HT-29 (cell line): ENCODE results near the gene ZNF568. TPM values are rescaled to one million over a fixed set of nuclear protein-coding genes. Genes with fewer than 3 reads are reported as not detected.

Experiments used
- DNase-seq: peaks from one replicate; pipeline ENCODE4 v3.0.0-alpha.2; 2015; ENCODE audit warnings: low spot score
- total RNA-seq: library from RNA; depleted of rRNA; stranded (reverse); fragments of >200 nt; shearing (Covaris generic); gene quantifications from 2 replicates; pipeline ENCODE4 v1.2.3, GENCODE V29; 2014; rRNA removed

Gene ZNF568
- total RNA-seq, 1 experiment from 2014 or later: not detected

DNA sequence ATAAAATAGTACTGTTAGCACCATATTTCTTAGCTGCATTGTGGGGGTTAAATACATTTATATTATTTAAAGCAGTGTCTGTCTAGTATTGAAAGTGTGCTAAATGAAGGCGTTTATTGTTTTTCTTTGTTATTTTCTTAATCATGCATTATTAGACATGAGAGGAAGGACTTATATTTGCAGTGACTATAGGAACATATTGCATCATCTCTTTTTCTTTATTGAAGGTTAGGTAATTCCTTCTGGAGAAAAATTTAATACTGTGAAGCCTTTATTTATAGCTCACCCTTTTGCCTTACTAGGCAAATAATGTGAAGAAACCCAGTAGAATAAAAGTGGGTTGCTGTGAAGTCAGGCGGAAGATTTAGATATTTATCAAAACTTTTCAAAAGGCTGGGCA is 83.2 kb downstream of the ZNF568 start:
- DNase-seq: no peak

DNA sequence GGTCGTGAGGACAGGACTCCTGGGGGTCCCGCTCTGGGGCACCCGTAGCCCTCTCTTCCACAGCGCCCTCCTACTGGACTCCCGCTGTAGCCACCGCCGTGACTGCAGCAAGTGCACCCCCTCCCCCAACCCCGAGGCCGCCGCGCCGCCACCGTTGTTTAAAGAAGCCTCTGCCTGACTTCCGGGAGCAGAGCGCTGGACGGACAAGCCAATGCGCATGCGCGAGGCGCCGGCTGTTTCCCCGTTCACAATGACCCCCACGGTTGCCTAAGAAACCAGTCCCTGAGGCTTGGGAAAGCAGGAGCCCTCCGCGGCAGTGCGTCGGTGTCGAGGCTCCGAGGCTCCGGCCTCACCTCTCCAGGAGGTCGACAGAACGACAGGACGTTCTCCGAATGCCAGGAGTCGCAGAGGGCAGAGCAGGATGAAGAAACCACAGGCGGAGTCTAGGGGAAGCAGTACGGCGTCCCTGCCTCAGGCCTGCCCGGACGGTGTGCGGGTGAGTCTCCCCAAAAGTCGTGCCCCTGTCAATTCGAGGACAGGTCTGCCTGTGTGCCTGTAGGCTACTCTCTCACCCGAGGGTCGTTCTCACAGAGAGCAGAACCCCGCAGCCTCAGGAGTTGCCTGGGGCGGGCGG is 91.6 kb downstream of the ZNF568 start:
- no peak for DNase-seq

DNA sequence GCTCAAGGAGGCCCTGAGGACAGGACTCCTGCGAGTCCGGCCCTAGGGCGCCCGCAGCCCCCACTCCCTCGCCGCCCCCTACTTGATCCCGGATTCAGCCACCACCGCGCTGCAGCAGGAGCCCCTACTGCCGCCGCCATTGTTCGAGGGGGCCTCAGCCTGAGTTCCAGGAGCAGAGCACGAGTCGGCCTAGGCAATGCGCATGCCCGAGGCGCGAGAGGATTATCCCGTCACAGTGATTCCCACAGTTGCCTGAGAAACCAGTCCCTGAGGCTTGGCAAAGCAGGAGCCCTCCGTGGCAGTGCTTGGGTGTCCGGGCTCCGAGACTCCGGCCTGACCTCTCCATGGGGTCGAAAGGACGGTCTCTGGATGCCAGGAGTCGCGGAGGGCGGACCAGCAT is 93.7 kb downstream of the ZNF568 start:
- no peak for DNase-seq

DNA sequence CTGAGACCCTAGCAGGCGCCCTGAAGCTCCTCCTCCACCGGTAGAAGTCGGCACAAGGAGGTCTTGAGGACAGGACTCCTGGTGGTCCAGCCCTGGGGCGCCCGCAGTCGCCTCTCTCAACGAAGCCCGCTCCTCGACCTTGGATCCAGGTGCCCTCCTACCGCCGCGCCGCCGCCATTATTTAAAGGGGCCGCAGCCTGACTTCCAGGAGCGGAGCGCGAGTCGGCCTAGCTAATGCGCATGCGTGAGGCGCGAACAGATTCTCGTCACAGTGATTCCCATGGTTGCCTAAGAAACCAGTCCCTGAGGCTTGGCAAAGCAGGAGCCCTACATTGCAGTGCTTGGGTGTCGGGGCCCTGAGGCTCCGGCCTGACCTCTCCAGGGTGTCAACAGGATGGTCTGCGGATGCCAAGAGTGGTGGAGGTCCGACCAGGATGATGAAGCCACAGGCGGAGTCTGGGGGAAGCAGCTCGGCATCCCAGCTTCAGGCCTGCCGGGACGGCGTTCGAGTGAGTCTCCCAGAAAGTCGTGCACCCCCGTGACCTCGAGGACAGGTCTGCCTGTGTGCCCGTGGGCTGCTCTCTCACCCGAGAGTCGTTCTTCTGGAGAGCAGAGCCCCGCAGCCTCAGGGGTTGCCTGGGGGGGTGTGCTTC is 96.1 kb downstream of the ZNF568 start:
- DNase-seq: no peak

DNA sequence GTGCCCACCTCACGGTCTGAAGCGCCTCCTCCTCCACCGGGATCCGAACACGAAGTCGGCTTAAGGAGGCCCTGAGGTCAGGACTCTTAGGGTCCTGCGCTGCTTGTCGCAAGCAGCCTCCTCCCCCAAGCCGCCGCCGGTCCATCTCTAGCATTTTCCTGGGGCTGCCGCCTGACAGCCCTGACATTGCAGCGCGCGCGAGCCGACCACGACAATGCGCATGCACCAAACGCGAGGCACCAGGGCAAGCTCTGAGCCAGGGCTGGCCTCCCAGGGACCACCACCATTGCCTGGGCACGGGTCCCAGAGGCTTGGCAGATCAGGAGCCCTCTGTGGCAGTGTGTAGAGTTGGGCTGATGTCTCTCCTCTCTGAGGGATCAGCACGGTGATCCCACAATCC is 98.3 kb downstream of the ZNF568 start:
- DNase-seq: no peak

DNA sequence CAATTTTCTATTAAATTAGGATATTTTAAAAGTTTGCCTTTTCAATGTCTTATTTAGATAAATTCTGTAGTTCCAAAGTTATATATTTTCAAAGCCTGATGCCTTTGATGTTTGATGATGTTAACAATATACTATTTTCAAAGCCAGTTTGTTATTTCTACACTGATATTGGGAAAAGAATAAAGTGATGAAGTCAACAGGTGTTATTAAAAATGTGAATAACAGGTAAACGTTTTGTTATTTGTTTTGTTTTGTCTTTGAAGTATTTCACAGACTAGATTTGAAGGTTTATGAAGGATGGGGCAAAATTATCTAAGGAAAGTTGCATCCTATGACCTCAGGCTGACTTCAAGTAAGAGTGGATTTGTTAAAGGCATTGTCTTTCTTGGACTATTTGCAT is 129.0 kb downstream of the ZNF568 start:
- DNase-seq: no peak

Other genes starting within 250 kb of the ZNF568 start
- gene ZNF461, start 249.5 kb upstream of the ZNF568 start, total RNA-seq: not detected in 2 replicates
- gene ZNF567, start 228.7 kb upstream of the ZNF568 start, total RNA-seq: 0.41 and 0.86 TPM in 2 replicates
- gene ZNF850, start 143.5 kb upstream of the ZNF568 start, total RNA-seq: 0.34 and 0.69 TPM in 2 replicates
- gene ZNF790, start 77.9 kb upstream of the ZNF568 start, total RNA-seq: 0.37 TPM in 1 of 2 replicates, not detected in the other
- gene ZNF345, start 65.5 kb upstream of the ZNF568 start, total RNA-seq: not detected in 2 replicates
- not detected in 2 replicates for gene ZNF829, start within 50 bp of the ZNF568 start, total RNA-seq
- 0.18 TPM in 1 of 2 replicates, not detected in the other for gene ZNF420, start 162.1 kb downstream of the ZNF568 start, total RNA-seq